Tibial nerve (tissue), 4 donors: ENCODE data around the gene KATNB1. TPM values are rescaled to one million over a fixed set of nuclear protein-coding genes. Genes with fewer than 3 reads are reported as not detected.
A peak's percentile ranks its signal among the peaks of the same experiment; 100 is the strongest.

Source experiments
- DNase-seq, 2 donors: peaks; one replicate each; pipeline ENCODE4 v3.0.0-alpha.2; 2019; ENCODE audit warnings: low spot score in 2 of 2
- H3K27ac ChIP-seq, 4 donors: fragments of 200-600 bp; sonication (generic) in 3 of 4; one replicate each; pipeline ENCODE4 v1.5.1; 2017 to 2019; ENCODE audit warnings: mild to moderate bottlenecking in 1 of 4
- H3K27me3 ChIP-seq, 2 donors: fragments of 200-600 bp; sonication (generic) in 1 of 2; one replicate each; pipeline versions ENCODE4 v1.5.1 to v1.6.0; 2017 to 2019
- H3K36me3 ChIP-seq, 3 donors: fragments of 200-600 bp; sonication (generic); one replicate each; pipeline ENCODE4 v1.5.1; 2018 to 2019
- H3K4me1 ChIP-seq, 4 donors: fragments of 200-600 bp; sonication (generic) in 3 of 4; one replicate each; pipeline ENCODE4 v1.5.1; 2017 to 2019
- H3K4me3 ChIP-seq, 4 donors: fragments of 200-600 bp; sonication (generic) in 3 of 4; one replicate each; pipeline ENCODE4 v1.5.1; 2017 to 2019; ENCODE audit warnings: mild to moderate bottlenecking in 1 of 4, moderate library complexity in 1 of 4
- H3K9me3 ChIP-seq, 4 donors: fragments of 200-600 bp; sonication (generic) in 3 of 4; one replicate each; pipeline ENCODE4 v1.5.1; 2017 to 2019
- EP300 ChIP-seq, 2 donors: sonication (generic); formaldehyde crosslinking; IDR thresholded peaks; one replicate each; pipeline ENCODE4 v1.6.1; 2017; ENCODE audit warnings: antibody characterized with exemption in 2 of 2, mild to moderate bottlenecking in 1 of 2
- POLR2A ChIP-seq, 2 donors: fragments of 450-650 bp; IDR thresholded peaks; one replicate each; pipeline ENCODE4 v1.6.1; 2017; ENCODE audit warnings: antibody characterized with exemption in 2 of 2, mild to moderate bottlenecking in 2 of 2, moderate library complexity in 2 of 2
- WGBS, 2 donors: methylation state at CpG; one replicate each; pipeline ENCODE4 v1.1.5; 2018; 5-methylcytosine and 5-hydroxymethylcytosine counted together
- small RNA-seq: library from RNA; depleted of rRNA; stranded (forward); fragments of <200 nt; gene quantifications from one replicate; pipeline ENCODE3, GENCODE V24; 2016
- total RNA-seq, 4 donors: library from RNA; depleted of rRNA; stranded (reverse); fragments of >200 nt; gene quantifications; one replicate each; pipeline ENCODE4 v1.1.0, GENCODE V29; 2016
- TF ChIP-seq, protein P1 (sequence below), 5 experiments: fragments of 200-600 bp in 3 of 5; fragments of 450-650 bp in 2 of 5; sonication (generic) in 3 of 5; IDR thresholded peaks; one replicate each; pipeline ENCODE4 v1.5.1; 2016 to 2019; ENCODE audit warnings: antibody characterized with exemption in 5 of 5, mild to moderate bottlenecking in 3 of 5, moderate library complexity in 2 of 5

The KATNB1 gene
- total RNA-seq, 4 donors from 2014 or later = 21.0 to 36.8 (median 27.5) TPM

DNA sequence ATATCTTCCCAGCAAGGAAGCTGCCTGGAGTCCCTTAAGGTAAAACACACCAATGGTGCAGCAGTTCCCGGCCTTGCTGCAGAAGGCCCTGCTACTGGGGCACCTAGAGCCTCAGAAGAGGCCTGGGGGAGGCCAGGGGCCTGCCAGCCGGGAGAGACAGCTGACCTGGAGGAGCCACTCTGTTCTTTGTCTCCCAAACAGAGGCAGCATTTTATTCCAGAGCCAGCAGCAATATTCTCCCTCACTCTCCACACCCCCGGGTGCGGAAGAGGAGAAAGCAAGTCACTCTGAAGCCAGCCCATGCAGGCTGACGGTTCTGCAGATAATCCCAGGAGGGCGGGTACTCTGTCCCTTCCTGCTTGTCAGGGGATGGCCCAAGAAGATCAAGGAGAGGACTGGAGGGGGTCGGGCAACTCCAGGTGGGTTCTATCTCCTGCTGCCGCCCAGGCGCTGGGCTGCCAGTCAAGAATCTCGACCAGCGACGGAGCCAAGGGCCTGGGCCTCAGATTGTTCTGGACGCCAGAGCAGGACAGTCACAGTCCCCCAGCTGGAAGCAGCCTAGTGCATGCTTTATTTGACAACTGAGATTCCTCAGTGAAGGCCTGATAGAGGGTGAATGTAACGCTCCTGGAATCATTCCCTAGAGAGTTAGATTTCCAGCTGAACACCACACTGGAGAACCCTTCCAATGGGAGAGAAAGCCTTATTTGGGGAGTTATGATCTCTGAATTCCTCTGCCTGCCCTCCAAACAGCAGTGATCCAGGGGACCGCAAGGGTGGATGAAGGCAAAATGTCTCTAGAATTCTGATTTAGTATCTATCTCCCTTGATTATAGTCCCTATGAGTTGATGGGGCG, 67.8 kb downstream of the KATNB1 start:
- no peaks in the 10 kb centered on the region for H3K9me3 ChIP-seq
- peaks cover 0 to 72% (median 42%) of the 10 kb centered on the region in 4 donors for H3K4me1 ChIP-seq
- H3K27ac ChIP-seq = peak overlapping the region; percentile 81 to 95 (median 90)
- DNase-seq = no peak
- WGBS, 2 donors = 37 to 50% methylated on average over 15 to 16 of the region's 16 CpGs
- TF ChIP-seq, protein P1, sequence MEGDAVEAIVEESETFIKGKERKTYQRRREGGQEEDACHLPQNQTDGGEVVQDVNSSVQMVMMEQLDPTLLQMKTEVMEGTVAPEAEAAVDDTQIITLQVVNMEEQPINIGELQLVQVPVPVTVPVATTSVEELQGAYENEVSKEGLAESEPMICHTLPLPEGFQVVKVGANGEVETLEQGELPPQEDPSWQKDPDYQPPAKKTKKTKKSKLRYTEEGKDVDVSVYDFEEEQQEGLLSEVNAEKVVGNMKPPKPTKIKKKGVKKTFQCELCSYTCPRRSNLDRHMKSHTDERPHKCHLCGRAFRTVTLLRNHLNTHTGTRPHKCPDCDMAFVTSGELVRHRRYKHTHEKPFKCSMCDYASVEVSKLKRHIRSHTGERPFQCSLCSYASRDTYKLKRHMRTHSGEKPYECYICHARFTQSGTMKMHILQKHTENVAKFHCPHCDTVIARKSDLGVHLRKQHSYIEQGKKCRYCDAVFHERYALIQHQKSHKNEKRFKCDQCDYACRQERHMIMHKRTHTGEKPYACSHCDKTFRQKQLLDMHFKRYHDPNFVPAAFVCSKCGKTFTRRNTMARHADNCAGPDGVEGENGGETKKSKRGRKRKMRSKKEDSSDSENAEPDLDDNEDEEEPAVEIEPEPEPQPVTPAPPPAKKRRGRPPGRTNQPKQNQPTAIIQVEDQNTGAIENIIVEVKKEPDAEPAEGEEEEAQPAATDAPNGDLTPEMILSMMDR (IDR thresholded peaks at IDR 0.05) = no peak
- TF ChIP-seq EP300 (IDR thresholded peaks at IDR 0.05) (no peak), POLR2A (IDR thresholded peaks at IDR 0.05) (no peak)
- peak overlapping the region in 3 of 4 donors; percentile 31 to 82 (median 51) for H3K4me3 ChIP-seq
- H3K36me3 ChIP-seq = no peaks in the 10 kb centered on the region
- no peaks in the 10 kb centered on the region for H3K27me3 ChIP-seq

DNA sequence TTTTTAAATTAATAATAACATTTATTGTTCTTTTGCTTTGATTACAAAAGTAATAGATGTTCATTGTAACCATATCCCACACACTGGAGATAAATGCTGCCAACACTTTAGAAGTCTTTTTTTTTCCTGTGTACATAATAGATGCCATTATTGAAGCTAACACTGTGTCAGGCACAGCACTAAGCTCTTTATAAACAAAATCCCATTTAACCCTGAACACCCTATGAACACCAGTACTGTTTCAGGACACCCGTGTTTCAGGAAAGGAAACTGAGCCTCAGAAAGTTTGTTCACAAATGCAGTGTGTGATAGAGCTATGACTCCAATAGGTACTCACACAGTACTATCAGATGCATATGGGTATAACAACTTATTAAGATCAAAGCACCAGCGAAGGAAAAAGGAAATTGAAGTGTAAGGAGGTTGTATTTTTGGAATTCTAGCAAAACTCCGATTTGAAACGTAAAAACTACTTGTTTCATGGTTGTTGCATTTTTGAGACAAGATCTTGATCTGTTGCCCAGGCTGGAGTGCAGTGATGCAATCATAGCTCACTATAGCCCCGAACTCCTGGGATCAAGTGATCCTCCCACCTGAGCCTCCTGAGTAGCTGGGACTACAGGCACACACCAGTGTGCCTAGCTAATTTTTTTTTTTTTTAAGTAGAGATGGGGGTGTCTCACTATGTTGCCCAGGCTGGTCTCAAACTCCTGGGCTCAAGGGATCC, 68.7 kb downstream of the KATNB1 start:
- WGBS, 2 donors = 47 to 51% methylated on average over 5 of the region's 5 CpGs
- peaks cover 0 to 67% (median 41%) of the 10 kb centered on the region in 4 donors for H3K4me1 ChIP-seq
- DNase-seq = no peak
- TF ChIP-seq POLR2A (IDR thresholded peaks at IDR 0.05) (no peak), EP300 (IDR thresholded peaks at IDR 0.05) (no peak)
- TF ChIP-seq, protein P1 (IDR thresholded peaks at IDR 0.05) = no peak
- no peaks in the 10 kb centered on the region for H3K27me3 ChIP-seq
- peak overlapping the region in 3 of 4 donors; percentile 81 to 95 (median 95) for H3K27ac ChIP-seq
- H3K4me3 ChIP-seq = no peak overlapping the region
- H3K36me3 ChIP-seq = no peaks in the 10 kb centered on the region
- no peaks in the 10 kb centered on the region for H3K9me3 ChIP-seq

DNA sequence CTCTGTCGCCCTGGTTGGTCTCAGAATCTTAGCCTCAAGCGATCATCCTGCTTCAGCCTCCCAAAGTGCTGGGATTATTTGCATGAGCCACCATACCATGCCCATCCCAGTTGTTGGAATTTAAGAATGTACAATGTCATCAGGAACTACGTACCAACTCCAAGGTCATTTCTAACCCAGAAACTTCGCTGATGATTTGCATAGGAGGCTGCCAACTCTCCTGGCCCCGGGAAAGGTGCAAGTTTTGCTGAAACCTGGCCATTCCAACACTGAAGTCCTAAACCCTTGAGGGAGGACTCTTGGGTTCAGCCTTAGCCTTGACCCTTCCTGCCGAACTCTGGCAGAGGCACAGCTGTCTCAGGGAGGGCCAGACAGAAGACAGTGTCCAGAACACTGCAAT, 69.6 kb downstream of the KATNB1 start:
- DNase-seq = no peak
- Histone ChIP-seq H3K36me3 (no peaks in the 10 kb centered on the region), H3K4me1 (peaks cover 0 to 65% (median 40%) of the 10 kb centered on the region in 4 donors), H3K4me3 (no peak overlapping the region), H3K27me3 (no peaks in the 10 kb centered on the region), H3K27ac (peak overlapping the region in 1 of 4 donors; percentile 95), H3K9me3 (no peaks in the 10 kb centered on the region)
- 79 to 82% methylated on average over 6 of the region's 6 CpGs for WGBS, 2 donors
- no peak for TF ChIP-seq POLR2A (IDR thresholded peaks at IDR 0.05)
- TF ChIP-seq, protein P1 (IDR thresholded peaks at IDR 0.05) = no peak

Small RNA genes lying within 50 kb of the gene (small RNA-seq; reads per million reads assigned to genes)
- gene MIR6772 = not detected

Other genes with a start within 250 kb of the KATNB1 start
- 10 to 100 TPM; 22.8 to 33.1 (median 29.1) TPM for gene DOK4, start 249.3 kb upstream of the KATNB1 start, total RNA-seq
- 10 to 100 TPM; 17.4 to 30.4 (median 24.5) TPM for gene CCDC102A, start 199.2 kb upstream of the KATNB1 start, total RNA-seq
- gene ADGRG5, start 193.1 kb upstream of the KATNB1 start, total RNA-seq = 1 to 10 TPM in 2 of 4 donors, under 1 TPM in 1, not detected in 1; 0.22 to 3.3 (median 1.2) TPM
- gene ADGRG1, start 107.1 kb upstream of the KATNB1 start, total RNA-seq = 10 to 100 TPM in 3 of 4 donors, 1 to 10 TPM in 1; 9.0 to 59.4 (median 41.8) TPM
- gene ADGRG3, start 67.5 kb upstream of the KATNB1 start, total RNA-seq = 1 to 10 TPM in 1 of 4 donors, under 1 TPM in 2, not detected in 1; 0.21 to 1.8 (median 0.90) TPM
- gene DRC7, start 41.0 kb upstream of the KATNB1 start, total RNA-seq = 1 to 10 TPM in 1 of 4 donors, under 1 TPM in 1, not detected in 2; 0.22 to 2.1 TPM
- 10 to 100 TPM; 50.9 to 87.0 (median 60.2) TPM for gene KIFC3, start 66.7 kb downstream of the KATNB1 start, total RNA-seq
- not detected for gene CNGB1, start 235.4 kb downstream of the KATNB1 start, total RNA-seq